Fibroblast of skin of left biceps (primary cell): Measurements from ENCODE around the gene CDADC1.
"Not testable (repeated sequence)": the region's sequence is repeated elsewhere in the genome, so short reads cannot be mapped to it uniquely, and the experiment has no call there.

Source experiments
- DNase-seq, 2 experiments: peaks; one replicate each; pipeline ENCODE4 v3.0.0-alpha.2; 2013; ENCODE audit warnings: low read depth in 2 of 2

CDADC1 gene

GRCh38 chr13:49315756-49316482 lies 68.2 kb downstream of the CDADC1 start:
- DNase-seq: no peak

- no peak for DNase-seq
Observed at GRCh38 chr13:49319551-49319950, 71.8 kb downstream of the CDADC1 start.

- no peak for DNase-seq
Observed at GRCh38 chr13:49319951-49320350, 72.2 kb downstream of the CDADC1 start.

- no peak for DNase-seq
Observed at GRCh38 chr13:49320975-49321374, 73.2 kb downstream of the CDADC1 start.

GRCh38 chr13:49322702-49323101 lies 75.0 kb downstream of the CDADC1 start:
- no peak for DNase-seq

- no peak for DNase-seq
Observed at GRCh38 chr13:49323344-49323743, 75.6 kb downstream of the CDADC1 start.

GRCh38 chr13:49326222-49326917 lies 78.6 kb downstream of the CDADC1 start:
- DNase-seq: no peak

GRCh38 chr13:49327145-49327544 lies 79.4 kb downstream of the CDADC1 start:
- DNase-seq: not testable (repeated sequence)

- DNase-seq: no peak
Observed at GRCh38 chr13:49329831-49330545, 82.3 kb downstream of the CDADC1 start.

- DNase-seq: no peak
Observed at GRCh38 chr13:49330546-49330864, 82.8 kb downstream of the CDADC1 start.

GRCh38 chr13:49336655-49337054 lies 88.9 kb downstream of the CDADC1 start:
- DNase-seq: no peak

GRCh38 chr13:49340161-49340560 lies 92.4 kb downstream of the CDADC1 start:
- DNase-seq: no peak

GRCh38 chr13:49341517-49341916 lies 93.8 kb downstream of the CDADC1 start:
- DNase-seq: no peak

- no peak for DNase-seq
Observed at GRCh38 chr13:49341941-49342340, 94.2 kb downstream of the CDADC1 start.

GRCh38 chr13:49342454-49342853 lies 94.7 kb downstream of the CDADC1 start:
- no peak for DNase-seq
